ENCODE results near the gene OR2A1.
"Not testable (repeated sequence)": the region's sequence is repeated elsewhere in the genome, so short reads cannot be mapped to it uniquely, and the experiment has no call there.

The OR2A1 gene

GRCh38 chr7:144302578-144303303, 9.5 kb upstream of the OR2A1 start:
- not testable (repeated sequence) for H4K91ac ChIP-seq (ENCODE audit: low read depth, low read length, poor library complexity); H2BK12ac ChIP-seq (ENCODE audit: low read length); H2BK5ac ChIP-seq (ENCODE audit: low read length); H3K9ac ChIP-seq (ENCODE audit: low read depth, low read length, poor library complexity); H2BK120ac ChIP-seq (ENCODE audit: low read depth, low read length); H3K27ac ChIP-seq (replicated peaks; ENCODE audit: low read length); H2BK15ac ChIP-seq (ENCODE audit: low read length); H3K23ac ChIP-seq (ENCODE audit: low read depth, low read length, poor library complexity); H3K4me3 ChIP-seq (ENCODE audit: low read length in 2 of 2); H3K9me3 ChIP-seq (replicated peaks in 1 of 2; ENCODE audit: control insufficient read depth in 2 of 2, insufficient read depth in 1 of 2, low read depth in 1 of 2, low read length in 2 of 2); H3K4ac ChIP-seq (ENCODE audit: low read length); H3K18ac ChIP-seq (ENCODE audit: low read length); H3K79me1 ChIP-seq (ENCODE audit: low read depth, low read length); H2AFZ ChIP-seq (ENCODE audit: low read length); DNase-seq (ENCODE audit: low spot score); H3K36me3 ChIP-seq (replicated peaks in 1 of 2; ENCODE audit: control insufficient read depth in 2 of 2, insufficient read depth in 2 of 2, low read length in 2 of 2); H4K8ac ChIP-seq (ENCODE audit: low read depth, low read length); H2AK5ac ChIP-seq (ENCODE audit: low read depth, low read length); H3K4me2 ChIP-seq (ENCODE audit: insufficient read depth, low read length, poor library complexity, severe bottlenecking); H3K14ac ChIP-seq (ENCODE audit: low read length); H3K4me1 ChIP-seq (ENCODE audit: control insufficient read depth in 2 of 2, insufficient read depth in 1 of 2, low read depth in 1 of 2, low read length in 2 of 2); H3K27me3 ChIP-seq (ENCODE audit: control insufficient read depth in 3 of 3, insufficient read depth in 3 of 3, low read depth in 1 of 3, low read length in 3 of 3)
- no CpG with 5 or more reads among the region's 1 CpG for WGBS, 2 donors (ENCODE audit: extremely low coverage in 2 of 2, insufficient read length in 2 of 2, insufficient replicate concordance in 1 of 2)

GRCh38 chr7:144303607-144304006, 8.6 kb upstream of the OR2A1 start:
- H3K36me3 ChIP-seq (replicated peaks in 1 of 2; ENCODE audit: control insufficient read depth in 2 of 2, insufficient read depth in 2 of 2, low read length in 2 of 2); H3K14ac ChIP-seq (ENCODE audit: low read length); H2AK5ac ChIP-seq (ENCODE audit: low read depth, low read length); H2BK15ac ChIP-seq (ENCODE audit: low read length); H3K18ac ChIP-seq (ENCODE audit: low read length); H2BK120ac ChIP-seq (ENCODE audit: low read depth, low read length); H3K27ac ChIP-seq (replicated peaks; ENCODE audit: low read length); H2BK5ac ChIP-seq (ENCODE audit: low read length); H4K8ac ChIP-seq (ENCODE audit: low read depth, low read length); H3K4me1 ChIP-seq (ENCODE audit: control insufficient read depth in 2 of 2, insufficient read depth in 1 of 2, low read depth in 1 of 2, low read length in 2 of 2); H3K4ac ChIP-seq (ENCODE audit: low read length); H3K23ac ChIP-seq (ENCODE audit: low read depth, low read length, poor library complexity); H3K4me3 ChIP-seq (ENCODE audit: low read length in 2 of 2); H3K27me3 ChIP-seq (ENCODE audit: control insufficient read depth in 3 of 3, insufficient read depth in 3 of 3, low read depth in 1 of 3, low read length in 3 of 3); H3K4me2 ChIP-seq (ENCODE audit: insufficient read depth, low read length, poor library complexity, severe bottlenecking); H4K91ac ChIP-seq (ENCODE audit: low read depth, low read length, poor library complexity); H3K9me3 ChIP-seq (replicated peaks in 1 of 2; ENCODE audit: control insufficient read depth in 2 of 2, insufficient read depth in 1 of 2, low read depth in 1 of 2, low read length in 2 of 2); H3K79me1 ChIP-seq (ENCODE audit: low read depth, low read length); H2BK12ac ChIP-seq (ENCODE audit: low read length); DNase-seq (ENCODE audit: low spot score); H3K9ac ChIP-seq (ENCODE audit: low read depth, low read length, poor library complexity); H2AFZ ChIP-seq (ENCODE audit: low read length): not testable (repeated sequence)
- no CpG with 5 or more reads among the region's 5 CpGs for WGBS, 2 donors (ENCODE audit: extremely low coverage in 2 of 2, insufficient read length in 2 of 2, insufficient replicate concordance in 1 of 2)

GRCh38 chr7:144305156-144305555, 7.1 kb upstream of the OR2A1 start:
- not testable (repeated sequence) for H2BK5ac ChIP-seq (ENCODE audit: low read length); H2AFZ ChIP-seq (ENCODE audit: low read length); H3K4me2 ChIP-seq (ENCODE audit: insufficient read depth, low read length, poor library complexity, severe bottlenecking); H3K79me1 ChIP-seq (ENCODE audit: low read depth, low read length); H3K14ac ChIP-seq (ENCODE audit: low read length); DNase-seq (ENCODE audit: low spot score); H2BK12ac ChIP-seq (ENCODE audit: low read length); H4K91ac ChIP-seq (ENCODE audit: low read depth, low read length, poor library complexity); H3K27me3 ChIP-seq (ENCODE audit: control insufficient read depth in 3 of 3, insufficient read depth in 3 of 3, low read depth in 1 of 3, low read length in 3 of 3); H4K8ac ChIP-seq (ENCODE audit: low read depth, low read length); H3K9ac ChIP-seq (ENCODE audit: low read depth, low read length, poor library complexity); H3K18ac ChIP-seq (ENCODE audit: low read length); H3K27ac ChIP-seq (replicated peaks; ENCODE audit: low read length); H2BK15ac ChIP-seq (ENCODE audit: low read length); H3K36me3 ChIP-seq (replicated peaks in 1 of 2; ENCODE audit: control insufficient read depth in 2 of 2, insufficient read depth in 2 of 2, low read length in 2 of 2); H2AK5ac ChIP-seq (ENCODE audit: low read depth, low read length); H3K9me3 ChIP-seq (replicated peaks in 1 of 2; ENCODE audit: control insufficient read depth in 2 of 2, insufficient read depth in 1 of 2, low read depth in 1 of 2, low read length in 2 of 2); H2BK120ac ChIP-seq (ENCODE audit: low read depth, low read length); H3K4me1 ChIP-seq (ENCODE audit: control insufficient read depth in 2 of 2, insufficient read depth in 1 of 2, low read depth in 1 of 2, low read length in 2 of 2); H3K23ac ChIP-seq (ENCODE audit: low read depth, low read length, poor library complexity); H3K4ac ChIP-seq (ENCODE audit: low read length); H3K4me3 ChIP-seq (ENCODE audit: low read length in 2 of 2)
- WGBS, 2 donors (ENCODE audit: extremely low coverage in 2 of 2, insufficient read length in 2 of 2, insufficient replicate concordance in 1 of 2): no CpG with 5 or more reads among the region's 2 CpGs

- H3K9me3 ChIP-seq (replicated peaks in 1 of 2; ENCODE audit: control insufficient read depth in 2 of 2, insufficient read depth in 1 of 2, low read depth in 1 of 2, low read length in 2 of 2); H4K91ac ChIP-seq (ENCODE audit: low read depth, low read length, poor library complexity); H2AFZ ChIP-seq (ENCODE audit: low read length); H2BK120ac ChIP-seq (ENCODE audit: low read depth, low read length); H3K4me2 ChIP-seq (ENCODE audit: insufficient read depth, low read length, poor library complexity, severe bottlenecking); H3K27me3 ChIP-seq (ENCODE audit: control insufficient read depth in 3 of 3, insufficient read depth in 3 of 3, low read depth in 1 of 3, low read length in 3 of 3); H2BK15ac ChIP-seq (ENCODE audit: low read length); DNase-seq (ENCODE audit: low spot score); H3K4ac ChIP-seq (ENCODE audit: low read length); H3K9ac ChIP-seq (ENCODE audit: low read depth, low read length, poor library complexity); H2AK5ac ChIP-seq (ENCODE audit: low read depth, low read length); H4K8ac ChIP-seq (ENCODE audit: low read depth, low read length); H3K79me1 ChIP-seq (ENCODE audit: low read depth, low read length); H3K27ac ChIP-seq (replicated peaks; ENCODE audit: low read length); H2BK5ac ChIP-seq (ENCODE audit: low read length); H3K36me3 ChIP-seq (replicated peaks in 1 of 2; ENCODE audit: control insufficient read depth in 2 of 2, insufficient read depth in 2 of 2, low read length in 2 of 2); H3K14ac ChIP-seq (ENCODE audit: low read length); H3K4me3 ChIP-seq (ENCODE audit: low read length in 2 of 2); H3K4me1 ChIP-seq (ENCODE audit: control insufficient read depth in 2 of 2, insufficient read depth in 1 of 2, low read depth in 1 of 2, low read length in 2 of 2); H3K18ac ChIP-seq (ENCODE audit: low read length); H3K23ac ChIP-seq (ENCODE audit: low read depth, low read length, poor library complexity); H2BK12ac ChIP-seq (ENCODE audit: low read length): not testable (repeated sequence)
- no CpG with 5 or more reads among the region's 2 CpGs for WGBS, 2 donors (ENCODE audit: extremely low coverage in 2 of 2, insufficient read length in 2 of 2, insufficient replicate concordance in 1 of 2)
These were observed 2.5 kb upstream of the OR2A1 start for GRCh38 chr7:144309702-144310101.
